GM23338 (cell line): Measurements from ENCODE around the gene MTCL3.

Experiments used
- ATAC-seq: fragments of 200-7000 bp; cut with Tn5 transposase; 3 replicates; pipeline ENCODE4 v1.9.1; 2020
- DNase-seq: peaks from one replicate; pipeline ENCODE4 v3.0.0-alpha.2; 2015; ENCODE audit warnings: low spot score
- H2AFZ ChIP-seq: fragments of 200-600 bp; sonication (generic); 2 replicates; pipeline ENCODE4 v1.8.0; 2016; ENCODE audit warnings: antibody characterized with exemption, mild to moderate bottlenecking, moderate library complexity
- H3F3A ChIP-seq: fragments of 200-600 bp; sonication (generic); replicated peaks from 2 replicates; pipeline ENCODE4 v1.8.0; 2017; ENCODE audit warnings: antibody characterized with exemption, mixed run types, low read depth
- H3K27ac ChIP-seq: fragments of 200-600 bp; sonication (generic); 2 replicates; pipeline ENCODE4 v1.6.1; 2016; ENCODE audit warnings: low read depth
- H3K27me3 ChIP-seq: fragments of 200-600 bp; sonication (generic); 2 replicates; pipeline ENCODE4 v1.8.0; 2016; ENCODE audit warnings: mild to moderate bottlenecking, mixed run types, moderate library complexity; ENCODE audit not compliant: insufficient read depth
- H3K36me3 ChIP-seq: fragments of 200-600 bp; sonication (generic); 2 replicates; pipeline ENCODE4 v1.8.0; 2016; ENCODE audit warnings: mild to moderate bottlenecking; ENCODE audit not compliant: insufficient read depth
- H3K4me1 ChIP-seq: fragments of 200-600 bp; sonication (generic); 2 replicates; pipeline ENCODE4 v1.8.0; 2016; ENCODE audit warnings: mild to moderate bottlenecking, moderate library complexity; ENCODE audit not compliant: insufficient read depth
- H3K4me2 ChIP-seq: fragments of 200-600 bp; sonication (generic); 2 replicates; pipeline ENCODE4 v1.7.1; 2017; ENCODE audit warnings: mixed run types
- H3K4me3 ChIP-seq: fragments of 200-600 bp; sonication (generic); 2 replicates; pipeline ENCODE4 v1.6.1; 2016; ENCODE audit warnings: mixed run types
- H3K79me2 ChIP-seq: fragments of 200-600 bp; sonication (generic); replicated peaks from 2 replicates; pipeline ENCODE4 v1.8.0; 2017; ENCODE audit warnings: mild to moderate bottlenecking; ENCODE audit not compliant: insufficient read depth
- H3K9me2 ChIP-seq: fragments of 200-600 bp; sonication (generic); 2 replicates; pipeline ENCODE4 v1.8.0; 2017; ENCODE audit not compliant: insufficient read depth
- H4K20me1 ChIP-seq: fragments of 200-600 bp; sonication (generic); replicated peaks from 2 replicates; pipeline ENCODE4 v1.8.0; 2017; ENCODE audit warnings: mild to moderate bottlenecking; ENCODE audit not compliant: insufficient read depth
- H3K27ac Mint-ChIP-seq: 2 replicates; pipeline ENCODE4 v1.8.0; 2020; ENCODE audit warnings: inconsistent platforms, mild to moderate bottlenecking, moderate library complexity, mixed read lengths
- H3K27me3 Mint-ChIP-seq: 3 replicates; pipeline ENCODE4 v1.8.0; 2022; ENCODE audit warnings: low read depth, mild to moderate bottlenecking, moderate library complexity, mixed read lengths, inconsistent platforms; ENCODE audit not compliant: insufficient read depth, poor library complexity
- H3K36me3 Mint-ChIP-seq: 3 replicates; pipeline ENCODE4 v1.8.0; 2021; ENCODE audit warnings: low read depth, mild to moderate bottlenecking, inconsistent platforms, moderate library complexity, mixed read lengths
- H3K4me1 Mint-ChIP-seq: 3 replicates; pipeline ENCODE4 v1.8.0; 2020; ENCODE audit warnings: mild to moderate bottlenecking, inconsistent platforms, mixed read lengths
- H3K4me3 Mint-ChIP-seq: 3 replicates; pipeline ENCODE4 v1.8.0; 2021; ENCODE audit warnings: moderate library complexity, mild to moderate bottlenecking, inconsistent platforms, mixed read lengths
- H3K9me3 Mint-ChIP-seq: 3 replicates; pipeline ENCODE4 v1.8.0; 2020; ENCODE audit warnings: moderate library complexity, mild to moderate bottlenecking, inconsistent platforms, mixed read lengths
- CREB1 ChIP-seq: fragments of 250-450 bp; sonication (Bioruptor Pico); IDR thresholded peaks from 2 replicates; pipeline ENCODE4 v1.5.0; 2020; ENCODE audit warnings: low read depth, mild to moderate bottlenecking, moderate library complexity
- EZH2phosphoT487 ChIP-seq: fragments of 200-600 bp; sonication (generic); IDR thresholded peaks from one replicate; pipeline ENCODE4 v1.8.1; 2018; ENCODE audit warnings: antibody characterized with exemption; ENCODE audit not compliant: unreplicated experiment
- JUNB ChIP-seq: IDR thresholded peaks from one replicate; pipeline ENCODE4 v1.6.1; 2016; ENCODE audit warnings: antibody characterized with exemption; ENCODE audit not compliant: unreplicated experiment
- NANOG ChIP-seq: IDR thresholded peaks from 2 replicates; pipeline ENCODE4 v1.6.1; 2016; ENCODE audit warnings: antibody characterized with exemption, borderline replicate concordance
- ZNF331 ChIP-seq: fragments of 250-450 bp; sonication (Bioruptor Pico); IDR thresholded peaks from 2 replicates; pipeline ENCODE4 v1.5.0; 2020; ENCODE audit warnings: low read depth, mild to moderate bottlenecking, moderate library complexity
- ZNF462 ChIP-seq: fragments of 250-450 bp; sonication (Bioruptor Pico); IDR thresholded peaks from 2 replicates; pipeline ENCODE4 v1.5.0; 2020; ENCODE audit warnings: mild to moderate bottlenecking, moderate library complexity
- TF ChIP-seq, protein P1 (sequence below), 2 experiments: fragments of 200-600 bp in 1 of 2; sonication (generic) in 1 of 2; conservative IDR thresholded peaks; 2 replicates each; pipeline versions ENCODE4 v1.5.1 to v1.6.1; 2016 to 2017; ENCODE audit warnings: antibody characterized with exemption in 2 of 2, low read depth in 2 of 2, mild to moderate bottlenecking in 2 of 2, moderate library complexity in 1 of 2
- TF ChIP-seq, protein P2 (sequence below): IDR thresholded peaks from one replicate; pipeline ENCODE4 v1.6.1; 2018; ENCODE audit warnings: antibody characterized with exemption; ENCODE audit not compliant: unreplicated experiment

Gene MTCL3

DNA sequence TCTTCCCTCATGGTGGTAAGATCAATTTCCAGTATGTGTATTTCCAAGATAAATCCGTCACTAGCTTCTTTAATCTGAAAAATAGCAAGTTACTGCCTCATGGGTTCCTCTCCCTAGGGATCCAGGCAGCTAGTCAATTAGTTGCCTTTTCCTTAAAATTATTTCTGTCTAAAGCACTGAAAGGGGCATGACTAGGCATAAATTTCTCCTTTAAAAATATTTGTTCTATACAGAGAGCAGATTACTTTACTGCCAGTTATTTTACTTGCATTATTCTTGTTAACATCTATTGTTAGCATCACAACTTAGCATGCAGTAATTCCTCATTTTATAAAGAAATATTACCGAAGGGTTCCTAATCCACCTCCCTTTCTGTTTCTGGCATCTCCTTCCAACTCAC, 1.4 kb downstream of the MTCL3 start:
- Mint-ChIP-seq H3K4me1 (peaks cover 33% of the 10 kb centered on the region), H3K36me3 (peaks cover 17% of the 10 kb centered on the region), H3K9me3 (no peaks in the 10 kb centered on the region), H3K27me3 (peaks cover 22% of the 10 kb centered on the region), H3K27ac (no peak overlapping the region), H3K4me3 (peak overlapping the region; percentile 86)
- H3K79me2 ChIP-seq = 0 out of 2 replicates have a peak, but pooled peaks cover 8% of the 10 kb centered on the region
- H4K20me1 ChIP-seq = peaks cover 13% of the 10 kb centered on the region; the same call in 1 of the 2 replicates
- H3K4me3 ChIP-seq = peak overlapping the region; percentile 89
- peaks cover 12% of the 10 kb centered on the region; the same call in 1 of the 2 replicates for H3K36me3 ChIP-seq
- peak overlapping the region; percentile 96 for H3K4me2 ChIP-seq
- no peak overlapping the region for H2AFZ ChIP-seq
- no peak overlapping the region for H3K27ac ChIP-seq
- no peaks in the 10 kb centered on the region for H3K9me2 ChIP-seq
- no peak for TF ChIP-seq ZNF331 (CRISPR knock-in tag)
- no peak for TF ChIP-seq CREB1 (CRISPR knock-in tag)
- no peak for TF ChIP-seq NANOG
- TF ChIP-seq EZH2phosphoT487 = no peak
- 0 out of 2 replicates have a peak, but pooled peaks cover 6% of the 10 kb centered on the region for H3F3A ChIP-seq
- no peak for ATAC-seq
- peaks cover 23% of the 10 kb centered on the region for H3K4me1 ChIP-seq
- DNase-seq = no peak
- peaks cover 32% of the 10 kb centered on the region for H3K27me3 ChIP-seq

- peak overlapping the region; percentile 87 for H3K4me3 Mint-ChIP-seq
- H4K20me1 ChIP-seq = peaks cover 13% of the 10 kb centered on the region; the same call in 1 of the 2 replicates
- ATAC-seq (peak; percentile 30), DNase-seq (peak; percentile 83)
- TF ChIP-seq, protein P1, sequence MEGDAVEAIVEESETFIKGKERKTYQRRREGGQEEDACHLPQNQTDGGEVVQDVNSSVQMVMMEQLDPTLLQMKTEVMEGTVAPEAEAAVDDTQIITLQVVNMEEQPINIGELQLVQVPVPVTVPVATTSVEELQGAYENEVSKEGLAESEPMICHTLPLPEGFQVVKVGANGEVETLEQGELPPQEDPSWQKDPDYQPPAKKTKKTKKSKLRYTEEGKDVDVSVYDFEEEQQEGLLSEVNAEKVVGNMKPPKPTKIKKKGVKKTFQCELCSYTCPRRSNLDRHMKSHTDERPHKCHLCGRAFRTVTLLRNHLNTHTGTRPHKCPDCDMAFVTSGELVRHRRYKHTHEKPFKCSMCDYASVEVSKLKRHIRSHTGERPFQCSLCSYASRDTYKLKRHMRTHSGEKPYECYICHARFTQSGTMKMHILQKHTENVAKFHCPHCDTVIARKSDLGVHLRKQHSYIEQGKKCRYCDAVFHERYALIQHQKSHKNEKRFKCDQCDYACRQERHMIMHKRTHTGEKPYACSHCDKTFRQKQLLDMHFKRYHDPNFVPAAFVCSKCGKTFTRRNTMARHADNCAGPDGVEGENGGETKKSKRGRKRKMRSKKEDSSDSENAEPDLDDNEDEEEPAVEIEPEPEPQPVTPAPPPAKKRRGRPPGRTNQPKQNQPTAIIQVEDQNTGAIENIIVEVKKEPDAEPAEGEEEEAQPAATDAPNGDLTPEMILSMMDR (conservative IDR thresholded peaks at IDR 0.05; ENCODE audit: low read depth in 2 of 2) = peak; percentile 80 to 92
- TF ChIP-seq NANOG (no peak), JUNB (no peak), ZNF462 (no peak)
- TF ChIP-seq, protein P2, sequence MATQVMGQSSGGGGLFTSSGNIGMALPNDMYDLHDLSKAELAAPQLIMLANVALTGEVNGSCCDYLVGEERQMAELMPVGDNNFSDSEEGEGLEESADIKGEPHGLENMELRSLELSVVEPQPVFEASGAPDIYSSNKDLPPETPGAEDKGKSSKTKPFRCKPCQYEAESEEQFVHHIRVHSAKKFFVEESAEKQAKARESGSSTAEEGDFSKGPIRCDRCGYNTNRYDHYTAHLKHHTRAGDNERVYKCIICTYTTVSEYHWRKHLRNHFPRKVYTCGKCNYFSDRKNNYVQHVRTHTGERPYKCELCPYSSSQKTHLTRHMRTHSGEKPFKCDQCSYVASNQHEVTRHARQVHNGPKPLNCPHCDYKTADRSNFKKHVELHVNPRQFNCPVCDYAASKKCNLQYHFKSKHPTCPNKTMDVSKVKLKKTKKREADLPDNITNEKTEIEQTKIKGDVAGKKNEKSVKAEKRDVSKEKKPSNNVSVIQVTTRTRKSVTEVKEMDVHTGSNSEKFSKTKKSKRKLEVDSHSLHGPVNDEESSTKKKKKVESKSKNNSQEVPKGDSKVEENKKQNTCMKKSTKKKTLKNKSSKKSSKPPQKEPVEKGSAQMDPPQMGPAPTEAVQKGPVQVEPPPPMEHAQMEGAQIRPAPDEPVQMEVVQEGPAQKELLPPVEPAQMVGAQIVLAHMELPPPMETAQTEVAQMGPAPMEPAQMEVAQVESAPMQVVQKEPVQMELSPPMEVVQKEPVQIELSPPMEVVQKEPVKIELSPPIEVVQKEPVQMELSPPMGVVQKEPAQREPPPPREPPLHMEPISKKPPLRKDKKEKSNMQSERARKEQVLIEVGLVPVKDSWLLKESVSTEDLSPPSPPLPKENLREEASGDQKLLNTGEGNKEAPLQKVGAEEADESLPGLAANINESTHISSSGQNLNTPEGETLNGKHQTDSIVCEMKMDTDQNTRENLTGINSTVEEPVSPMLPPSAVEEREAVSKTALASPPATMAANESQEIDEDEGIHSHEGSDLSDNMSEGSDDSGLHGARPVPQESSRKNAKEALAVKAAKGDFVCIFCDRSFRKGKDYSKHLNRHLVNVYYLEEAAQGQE = no peak
- H2AFZ ChIP-seq = no peak overlapping the region
- 0 out of 2 replicates have a peak overlapping the region, but pooled peaks have one; percentile 76 for H3K27ac Mint-ChIP-seq
- H3K27me3 Mint-ChIP-seq = peaks cover 22% of the 10 kb centered on the region
- H3K4me1 ChIP-seq = peaks cover 23% of the 10 kb centered on the region
- no peaks in the 10 kb centered on the region for H3K9me2 ChIP-seq
- H3K27me3 ChIP-seq = peaks cover 32% of the 10 kb centered on the region
- peaks cover 33% of the 10 kb centered on the region for H3K4me1 Mint-ChIP-seq
- H3K4me3 ChIP-seq = peak overlapping the region; percentile 74
- H3K4me2 ChIP-seq = peak overlapping the region; percentile 96
- no peak overlapping the region for H3K27ac ChIP-seq
- H3F3A ChIP-seq = 0 out of 2 replicates have a peak, but pooled peaks cover 6% of the 10 kb centered on the region
- peaks cover 16% of the 10 kb centered on the region; the same call in 1 of the 2 replicates for H3K36me3 ChIP-seq
- H3K9me3 Mint-ChIP-seq = no peaks in the 10 kb centered on the region
- H3K79me2 ChIP-seq = 0 out of 2 replicates have a peak, but pooled peaks cover 8% of the 10 kb centered on the region
- H3K36me3 Mint-ChIP-seq = peaks cover 24% of the 10 kb centered on the region
Measured at GRCh38 chr6:127516662-127517273, 2.4 kb downstream of the MTCL3 start.
